Measurements from ENCODE around the gene CAPN12. TPM values are rescaled to one million over a fixed set of nuclear protein-coding genes. Genes with fewer than 3 reads are reported as not detected.
"Not testable (repeated sequence)": the region's sequence is repeated elsewhere in the genome, so short reads cannot be mapped to it uniquely, and the experiment has no call there.

CAPN12 gene
- polyA plus RNA-seq, 1 donor (not counting 4 experiments of a cell fraction or from before 2014, with no cell fraction given), result 5.6 TPM

DNA sequence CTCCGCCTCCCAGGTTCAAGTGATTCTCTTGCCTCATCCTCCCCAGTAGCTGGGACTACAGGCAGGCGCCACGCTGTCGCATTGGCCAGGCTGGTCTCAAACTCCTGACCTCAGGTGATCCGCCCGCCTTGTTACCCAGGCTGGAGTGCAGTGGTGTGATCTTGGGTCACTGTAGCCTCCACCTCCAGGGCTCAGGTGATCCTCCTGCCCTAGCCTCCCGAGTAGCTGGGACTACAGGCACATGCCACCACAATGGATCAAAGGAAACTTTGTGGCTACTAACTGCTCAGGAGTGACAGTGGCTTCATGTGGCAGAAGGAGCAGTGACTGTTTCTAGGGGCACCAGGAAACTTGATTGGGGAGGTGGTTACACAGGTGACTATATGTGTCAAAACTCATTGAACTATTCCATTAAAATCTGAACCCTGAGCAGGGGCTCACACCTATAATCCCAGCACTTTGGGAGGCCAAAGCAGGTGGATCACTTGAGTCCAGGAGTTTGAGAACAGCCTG lies 41.0 kb upstream of the CAPN12 start:
- H4K20me1 ChIP-seq (ENCODE audit: control insufficient read depth, extremely low read depth, insufficient read depth, low read length), result no peaks in the 10 kb centered on the region
- no peak for DNase-seq (ENCODE audit: low read depth, low spot score)
- no peak overlapping the region for H3K27ac ChIP-seq (ENCODE audit: control insufficient read depth, insufficient read depth, low read length)
- no peak overlapping the region for H3K4me3 ChIP-seq (ENCODE audit: control insufficient read depth in 2 of 3, extremely low read depth in 1 of 3, insufficient read depth in 2 of 3, low read depth in 1 of 3, low read length in 3 of 3)
- FAIRE-seq, result no peak
- no peaks in the 10 kb centered on the region for H3K27me3 ChIP-seq (ENCODE audit: control insufficient read depth, extremely low read depth, insufficient read depth, low read length)
- H3K9ac ChIP-seq (ENCODE audit: control insufficient read depth, extremely low read depth, insufficient read depth, low read length), result no peak overlapping the region
- no peak overlapping the region for H3K4me2 ChIP-seq (ENCODE audit: control insufficient read depth, extremely low read depth, insufficient read depth, low read depth, low read length)
- dilution Hi-C loops (cut with MboI; ENCODE audit: extremely low pct_ligation_motif_present, low sequenced_read_pairs), result no loop called here
- no peaks in the 10 kb centered on the region for H3K9me1 ChIP-seq (ENCODE audit: control insufficient read depth, extremely low read depth, insufficient read depth, low read length)
- no peaks in the 10 kb centered on the region for H3K36me3 ChIP-seq (ENCODE audit: control insufficient read depth in 2 of 2, extremely low read depth in 1 of 2, insufficient read depth in 2 of 2, low read length in 2 of 2)
- peaks cover 17% of the 10 kb centered on the region for H3K4me1 ChIP-seq (ENCODE audit: control insufficient read depth, extremely low read depth, insufficient read depth, low read length)
- peaks cover 1% of the 10 kb centered on the region for H3K79me2 ChIP-seq (ENCODE audit: control insufficient read depth, insufficient read depth, low read length)
- no peaks in the 10 kb centered on the region for H3K9me3 ChIP-seq (ENCODE audit: control insufficient read depth, low read depth, low read length)
- no peak overlapping the region for H2AFZ ChIP-seq (ENCODE audit: control insufficient read depth, low read length)
- TF ChIP-seq EZH2 (IDR thresholded peaks at IDR 0.05; ENCODE audit: low read length) (no peak), CTCF (optimal IDR thresholded peaks at IDR 0.05 in 1 of 3, IDR thresholded peaks at IDR 0.05 in 1 of 3, conservative IDR thresholded peaks at IDR 0.05 in 1 of 3; ENCODE audit: extremely low read depth in 1 of 3, insufficient read depth in 2 of 3, low read length in 3 of 3) (no peak)

- FAIRE-seq, result no peak
- Histone ChIP-seq H4K20me1 (ENCODE audit: control insufficient read depth, extremely low read depth, insufficient read depth, low read length) (no peaks in the 10 kb centered on the region), H3K9me3 (ENCODE audit: control insufficient read depth, low read depth, low read length) (no peaks in the 10 kb centered on the region), H3K36me3 (ENCODE audit: control insufficient read depth in 2 of 2, extremely low read depth in 1 of 2, insufficient read depth in 2 of 2, low read length in 2 of 2) (no peaks in the 10 kb centered on the region), H3K4me2 (ENCODE audit: control insufficient read depth, extremely low read depth, insufficient read depth, low read depth, low read length) (no peak overlapping the region), H2AFZ (ENCODE audit: control insufficient read depth, low read length) (no peak overlapping the region), H3K9me1 (ENCODE audit: control insufficient read depth, extremely low read depth, insufficient read depth, low read length) (no peaks in the 10 kb centered on the region), H3K27me3 (ENCODE audit: control insufficient read depth, extremely low read depth, insufficient read depth, low read length) (no peaks in the 10 kb centered on the region), H3K27ac (ENCODE audit: control insufficient read depth, insufficient read depth, low read length) (no peak overlapping the region), H3K4me1 (ENCODE audit: control insufficient read depth, extremely low read depth, insufficient read depth, low read length) (peaks cover 17% of the 10 kb centered on the region), H3K79me2 (ENCODE audit: control insufficient read depth, insufficient read depth, low read length) (no peaks in the 10 kb centered on the region), H3K4me3 (ENCODE audit: control insufficient read depth in 2 of 3, extremely low read depth in 1 of 3, insufficient read depth in 2 of 3, low read depth in 1 of 3, low read length in 3 of 3) (no peak overlapping the region), H3K9ac (ENCODE audit: control insufficient read depth, extremely low read depth, insufficient read depth, low read length) (no peak overlapping the region)
- no peak for DNase-seq (ENCODE audit: low read depth, low spot score)
- dilution Hi-C loops (cut with MboI; ENCODE audit: extremely low pct_ligation_motif_present, low sequenced_read_pairs), result no loop called here
- TF ChIP-seq EZH2 (IDR thresholded peaks at IDR 0.05; ENCODE audit: low read length) (no peak), CTCF (optimal IDR thresholded peaks at IDR 0.05 in 1 of 3, IDR thresholded peaks at IDR 0.05 in 1 of 3, conservative IDR thresholded peaks at IDR 0.05 in 1 of 3; ENCODE audit: extremely low read depth in 1 of 3, insufficient read depth in 2 of 3, low read length in 3 of 3) (no peak)
Measured at GRCh38 chr19:38784224-38784623, 40.0 kb upstream of the CAPN12 start.

DNA sequence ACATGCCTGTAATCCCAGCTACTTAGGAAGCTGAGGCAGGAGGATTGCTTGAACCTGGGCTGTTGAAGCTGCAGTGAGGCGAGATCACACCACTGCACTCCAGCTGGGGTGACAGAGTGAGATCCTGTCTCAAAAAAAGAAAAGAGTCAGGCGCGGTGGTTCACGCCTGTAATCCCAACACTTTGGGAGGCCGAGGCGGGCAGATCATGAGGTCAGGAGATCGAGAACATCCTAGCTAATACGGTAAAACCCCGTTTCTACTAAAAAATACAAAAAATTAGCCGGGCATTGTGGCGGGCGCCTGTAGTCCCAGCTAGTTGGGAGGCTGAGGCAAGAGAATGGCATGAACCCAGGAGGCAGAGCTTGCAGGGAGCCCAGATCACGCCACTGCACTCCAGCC lies 37.9 kb upstream of the CAPN12 start:
- H3K9me3 ChIP-seq (ENCODE audit: control insufficient read depth, low read depth, low read length); FAIRE-seq; H2AFZ ChIP-seq (ENCODE audit: control insufficient read depth, low read length); H3K36me3 ChIP-seq (ENCODE audit: control insufficient read depth in 2 of 2, extremely low read depth in 1 of 2, insufficient read depth in 2 of 2, low read length in 2 of 2); H4K20me1 ChIP-seq (ENCODE audit: control insufficient read depth, extremely low read depth, insufficient read depth, low read length); H3K4me2 ChIP-seq (ENCODE audit: control insufficient read depth, extremely low read depth, insufficient read depth, low read depth, low read length); H3K4me3 ChIP-seq (ENCODE audit: control insufficient read depth in 2 of 3, extremely low read depth in 1 of 3, insufficient read depth in 2 of 3, low read depth in 1 of 3, low read length in 3 of 3); DNase-seq (ENCODE audit: low read depth, low spot score); dilution Hi-C loops (cut with MboI; ENCODE audit: extremely low pct_ligation_motif_present, low sequenced_read_pairs); H3K27me3 ChIP-seq (ENCODE audit: control insufficient read depth, extremely low read depth, insufficient read depth, low read length); H3K9ac ChIP-seq (ENCODE audit: control insufficient read depth, extremely low read depth, insufficient read depth, low read length); H3K79me2 ChIP-seq (ENCODE audit: control insufficient read depth, insufficient read depth, low read length); H3K27ac ChIP-seq (ENCODE audit: control insufficient read depth, insufficient read depth, low read length); H3K4me1 ChIP-seq (ENCODE audit: control insufficient read depth, extremely low read depth, insufficient read depth, low read length); H3K9me1 ChIP-seq (ENCODE audit: control insufficient read depth, extremely low read depth, insufficient read depth, low read length): not testable (repeated sequence)
